Mucosa of descending colon (tissue), 3 donors: ENCODE measurements around the gene SCNN1B. TPM values are rescaled to one million over a fixed set of nuclear protein-coding genes. Genes with fewer than 3 reads are reported as not detected.

Experiments
- ATAC-seq: fragments of 200-7000 bp; cut with Tn5 transposase; one replicate; pipeline ENCODE4 v1.9.1; 2020; ENCODE audit warnings: mild to moderate bottlenecking, moderate library complexity
- DNase-seq, 3 donors: peaks; one replicate each; pipeline ENCODE4 v3.0.0-alpha.2; 2020
- H3K36me3 ChIP-seq: fragments of 200-600 bp; one replicate; pipeline ENCODE4 v1.8.0; 2021; ENCODE audit warnings: low read depth, mild to moderate bottlenecking
- H3K4me1 ChIP-seq: fragments of 200-600 bp; one replicate; pipeline ENCODE4 v1.8.0; 2021; ENCODE audit warnings: low read depth, mild to moderate bottlenecking
- H3K4me3 ChIP-seq: fragments of 200-600 bp; one replicate; pipeline ENCODE4 v1.8.0; 2021; ENCODE audit warnings: mild to moderate bottlenecking
- H3K9me3 ChIP-seq: fragments of 200-600 bp; one replicate; pipeline ENCODE4 v1.8.0; 2021; ENCODE audit warnings: mild to moderate bottlenecking
- CTCF ChIP-seq: fragments of 200-600 bp; IDR thresholded peaks from one replicate; pipeline ENCODE4 v1.8.0; 2022; ENCODE audit warnings: antibody characterized with exemption, mild to moderate bottlenecking
- intact Hi-C, 2 donors: fragments of 100-400 bp; cut with DNase I in 1 of 2; cut with micrococcal nuclease in 1 of 2; formaldehyde crosslinking; loops; one replicate each; pipeline versions ENCODE4 v1.11.0 to v1.11.1; 2022; cut with DNase I, micrococcal nuclease
- total RNA-seq, 3 donors: library from RNA; stranded (reverse); fragmentation: NEBNext Ultra II Directional in 2 of 3; extraction: Animal tissue kit (Norgen Biotek cat#: 25700) in 2 of 3; gene quantifications; one replicate each; pipeline versions ENCODE4 v1.2.1 to v1.2.4, GENCODE V29; 2021 to 2023
- donor health status: DM: no; HTN: no; CAD: no; lungs with moderate emphysema.
- donor health status: DM: no; HTN: no; CAD: no.
- donor health status: DM: no; HTN: yes; CAD: no.

Gene SCNN1B
- total RNA-seq, 3 donors from 2014 or later: 164 to 452 (median 204) TPM

GRCh38 chr16:23373436-23374219 lies 71.5 kb downstream of the SCNN1B start:
- ATAC-seq: no peak
- DNase-seq: no peak
- Histone ChIP-seq H3K4me1 (no peaks in the 10 kb centered on the region), H3K9me3 (no peaks in the 10 kb centered on the region), H3K4me3 (no peak overlapping the region), H3K36me3 (no peaks in the 10 kb centered on the region)
- intact Hi-C loops: no loop called here
- no peak for TF ChIP-seq CTCF

- no peaks in the 10 kb centered on the region for H3K36me3 ChIP-seq
- no peak for TF ChIP-seq CTCF
- no peaks in the 10 kb centered on the region for H3K4me1 ChIP-seq
- H3K9me3 ChIP-seq: no peaks in the 10 kb centered on the region
- intact Hi-C loops: no loop called here
- no peak overlapping the region for H3K4me3 ChIP-seq
- peak; percentile 72 to 78 (median 77) for DNase-seq
- ATAC-seq: peak; percentile 89
Observed at GRCh38 chr16:23374721-23375510, 72.8 kb downstream of the SCNN1B start.

GRCh38 chr16:23375643-23376042 lies 73.5 kb downstream of the SCNN1B start:
- H3K9me3 ChIP-seq: no peaks in the 10 kb centered on the region
- no peak for TF ChIP-seq CTCF
- intact Hi-C loops: no loop called here
- ATAC-seq (no peak), DNase-seq (no peak)
- H3K4me1 ChIP-seq: no peaks in the 10 kb centered on the region
- H3K36me3 ChIP-seq: no peaks in the 10 kb centered on the region
- H3K4me3 ChIP-seq: no peak overlapping the region

- DNase-seq: peak in 1 of 3 donors; percentile 12
- no peaks in the 10 kb centered on the region for H3K9me3 ChIP-seq
- TF ChIP-seq CTCF: no peak
- intact Hi-C loops: no loop called here
- no peaks in the 10 kb centered on the region for H3K4me1 ChIP-seq
- no peaks in the 10 kb centered on the region for H3K36me3 ChIP-seq
- no peak overlapping the region for H3K4me3 ChIP-seq
- ATAC-seq: no peak
Observed at GRCh38 chr16:23377071-23377931, 75.2 kb downstream of the SCNN1B start.

GRCh38 chr16:23378256-23378655 lies 76.2 kb downstream of the SCNN1B start:
- no peaks in the 10 kb centered on the region for H3K9me3 ChIP-seq
- no peak for TF ChIP-seq CTCF
- no peak for ATAC-seq
- no peaks in the 10 kb centered on the region for H3K36me3 ChIP-seq
- H3K4me3 ChIP-seq: no peak overlapping the region
- intact Hi-C loops: no loop called here
- H3K4me1 ChIP-seq: no peaks in the 10 kb centered on the region
- peak in 1 of 3 donors; percentile 7 for DNase-seq
